ENCODE data around the gene ADIRF. TPM values are rescaled to one million over a fixed set of nuclear protein-coding genes. Genes with fewer than 3 reads are reported as not detected.
A peak's percentile ranks its signal among the peaks of the same experiment; 100 is the strongest.

Gene ADIRF
- total RNA-seq, 1 experiment from 2014 or later, result 0.70 TPM

DNA sequence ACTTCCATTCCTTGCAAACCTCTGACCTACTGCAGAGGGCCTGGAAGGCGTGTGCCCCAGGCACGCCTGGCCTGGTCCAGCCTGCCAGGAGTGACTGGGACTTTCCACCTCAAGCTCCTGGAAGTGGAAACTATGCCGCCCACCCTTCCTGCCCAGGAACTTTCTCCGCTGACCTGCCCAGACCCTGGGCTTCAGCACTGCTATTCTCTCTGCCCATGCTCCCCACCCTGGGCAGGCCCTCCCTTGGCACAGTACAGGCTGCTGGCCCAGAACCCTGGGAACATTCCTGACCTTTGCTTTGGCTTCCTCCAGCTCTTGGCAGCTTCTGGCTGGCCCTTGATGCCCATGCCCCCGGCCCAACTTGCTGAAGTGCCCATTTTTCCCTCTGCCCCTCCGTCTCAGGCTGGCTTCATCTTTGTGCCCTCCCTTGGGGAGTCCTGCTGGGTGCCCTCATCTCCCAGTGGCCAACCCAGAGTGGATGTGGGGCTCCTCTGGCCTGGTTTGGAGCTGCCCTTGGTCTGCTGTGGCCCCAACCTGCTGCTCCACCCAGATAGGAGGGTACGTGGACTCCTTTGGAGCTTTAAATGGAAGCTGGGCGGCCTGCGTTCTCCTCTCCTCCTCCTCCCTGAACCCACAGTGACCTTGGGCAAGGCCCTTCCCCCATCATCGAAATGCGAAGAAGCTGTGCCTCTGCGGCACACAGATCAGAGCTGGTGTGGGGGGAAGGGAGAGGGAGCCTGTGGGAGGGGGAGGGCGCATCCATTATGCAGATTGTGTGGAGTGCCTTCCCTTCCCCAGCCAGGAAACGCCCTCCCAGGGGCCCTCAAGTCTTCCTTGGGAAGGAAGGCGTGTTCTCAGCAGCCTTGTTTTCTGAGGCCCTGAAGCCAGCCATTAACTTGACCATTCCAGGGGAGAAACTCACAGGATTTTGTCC, 14.3 kb upstream of the ADIRF start (continued):
- TF ChIP-seq, protein P1, sequence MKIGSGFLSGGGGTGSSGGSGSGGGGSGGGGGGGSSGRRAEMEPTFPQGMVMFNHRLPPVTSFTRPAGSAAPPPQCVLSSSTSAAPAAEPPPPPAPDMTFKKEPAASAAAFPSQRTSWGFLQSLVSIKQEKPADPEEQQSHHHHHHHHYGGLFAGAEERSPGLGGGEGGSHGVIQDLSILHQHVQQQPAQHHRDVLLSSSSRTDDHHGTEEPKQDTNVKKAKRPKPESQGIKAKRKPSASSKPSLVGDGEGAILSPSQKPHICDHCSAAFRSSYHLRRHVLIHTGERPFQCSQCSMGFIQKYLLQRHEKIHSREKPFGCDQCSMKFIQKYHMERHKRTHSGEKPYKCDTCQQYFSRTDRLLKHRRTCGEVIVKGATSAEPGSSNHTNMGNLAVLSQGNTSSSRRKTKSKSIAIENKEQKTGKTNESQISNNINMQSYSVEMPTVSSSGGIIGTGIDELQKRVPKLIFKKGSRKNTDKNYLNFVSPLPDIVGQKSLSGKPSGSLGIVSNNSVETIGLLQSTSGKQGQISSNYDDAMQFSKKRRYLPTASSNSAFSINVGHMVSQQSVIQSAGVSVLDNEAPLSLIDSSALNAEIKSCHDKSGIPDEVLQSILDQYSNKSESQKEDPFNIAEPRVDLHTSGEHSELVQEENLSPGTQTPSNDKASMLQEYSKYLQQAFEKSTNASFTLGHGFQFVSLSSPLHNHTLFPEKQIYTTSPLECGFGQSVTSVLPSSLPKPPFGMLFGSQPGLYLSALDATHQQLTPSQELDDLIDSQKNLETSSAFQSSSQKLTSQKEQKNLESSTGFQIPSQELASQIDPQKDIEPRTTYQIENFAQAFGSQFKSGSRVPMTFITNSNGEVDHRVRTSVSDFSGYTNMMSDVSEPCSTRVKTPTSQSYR (CRISPR knock-in tag; IDR thresholded peaks at IDR 0.05), result peak; percentile 100
- TF ChIP-seq, protein P2, sequence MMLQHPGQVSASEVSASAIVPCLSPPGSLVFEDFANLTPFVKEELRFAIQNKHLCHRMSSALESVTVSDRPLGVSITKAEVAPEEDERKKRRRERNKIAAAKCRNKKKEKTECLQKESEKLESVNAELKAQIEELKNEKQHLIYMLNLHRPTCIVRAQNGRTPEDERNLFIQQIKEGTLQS (CRISPR knock-in tag; conservative IDR thresholded peaks at IDR 0.05), result no peak
- no peak for TF ChIP-seq JUN (CRISPR knock-in tag; IDR thresholded peaks at IDR 0.05)
- TF ChIP-seq, protein P3, sequence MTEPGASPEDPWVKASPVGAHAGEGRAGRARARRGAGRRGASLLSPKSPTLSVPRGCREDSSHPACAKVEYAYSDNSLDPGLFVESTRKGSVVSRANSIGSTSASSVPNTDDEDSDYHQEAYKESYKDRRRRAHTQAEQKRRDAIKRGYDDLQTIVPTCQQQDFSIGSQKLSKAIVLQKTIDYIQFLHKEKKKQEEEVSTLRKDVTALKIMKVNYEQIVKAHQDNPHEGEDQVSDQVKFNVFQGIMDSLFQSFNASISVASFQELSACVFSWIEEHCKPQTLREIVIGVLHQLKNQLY (CRISPR knock-in tag; IDR thresholded peaks at IDR 0.05), result no peak
- TF ChIP-seq FOXK1 (CRISPR knock-in tag; IDR thresholded peaks at IDR 0.05), result peak; percentile 73
- no peak for TF ChIP-seq ELF4 (CRISPR knock-in tag; IDR thresholded peaks at IDR 0.05; ENCODE audit: low read depth)
- TF ChIP-seq SOX15 (CRISPR knock-in tag; IDR thresholded peaks at IDR 0.05), result no peak
- TF ChIP-seq, protein P4, sequence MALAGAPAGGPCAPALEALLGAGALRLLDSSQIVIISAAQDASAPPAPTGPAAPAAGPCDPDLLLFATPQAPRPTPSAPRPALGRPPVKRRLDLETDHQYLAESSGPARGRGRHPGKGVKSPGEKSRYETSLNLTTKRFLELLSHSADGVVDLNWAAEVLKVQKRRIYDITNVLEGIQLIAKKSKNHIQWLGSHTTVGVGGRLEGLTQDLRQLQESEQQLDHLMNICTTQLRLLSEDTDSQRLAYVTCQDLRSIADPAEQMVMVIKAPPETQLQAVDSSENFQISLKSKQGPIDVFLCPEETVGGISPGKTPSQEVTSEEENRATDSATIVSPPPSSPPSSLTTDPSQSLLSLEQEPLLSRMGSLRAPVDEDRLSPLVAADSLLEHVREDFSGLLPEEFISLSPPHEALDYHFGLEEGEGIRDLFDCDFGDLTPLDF (CRISPR knock-in tag; IDR thresholded peaks at IDR 0.05), result no peak
- TF ChIP-seq, protein P5, sequence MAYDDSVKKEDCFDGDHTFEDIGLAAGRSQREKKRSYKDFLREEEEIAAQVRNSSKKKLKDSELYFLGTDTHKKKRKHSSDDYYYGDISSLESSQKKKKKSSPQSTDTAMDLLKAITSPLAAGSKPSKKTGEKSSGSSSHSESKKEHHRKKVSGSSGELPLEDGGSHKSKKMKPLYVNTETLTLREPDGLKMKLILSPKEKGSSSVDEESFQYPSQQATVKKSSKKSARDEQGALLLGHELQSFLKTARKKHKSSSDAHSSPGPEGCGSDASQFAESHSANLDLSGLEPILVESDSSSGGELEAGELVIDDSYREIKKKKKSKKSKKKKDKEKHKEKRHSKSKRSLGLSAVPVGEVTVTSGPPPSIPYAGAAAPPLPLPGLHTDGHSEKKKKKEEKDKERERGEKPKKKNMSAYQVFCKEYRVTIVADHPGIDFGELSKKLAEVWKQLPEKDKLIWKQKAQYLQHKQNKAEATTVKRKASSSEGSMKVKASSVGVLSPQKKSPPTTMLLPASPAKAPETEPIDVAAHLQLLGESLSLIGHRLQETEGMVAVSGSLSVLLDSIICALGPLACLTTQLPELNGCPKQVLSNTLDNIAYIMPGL (CRISPR knock-in tag; IDR thresholded peaks at IDR 0.05), result no peak
- no peak; the same call in 1 of the 2 replicates for TF ChIP-seq NR1H2 (CRISPR knock-in tag; IDR thresholded peaks at IDR 0.05)
- TF ChIP-seq RELA (CRISPR knock-in tag; IDR thresholded peaks at IDR 0.05; ENCODE audit: borderline replicate concordance), result no peak
- TF ChIP-seq ZNF423 (CRISPR knock-in tag; IDR thresholded peaks at IDR 0.05), result no peak
- TF ChIP-seq JAZF1 (CRISPR knock-in tag; IDR thresholded peaks at IDR 0.05), result no peak
- TF ChIP-seq GRHL2 (CRISPR knock-in tag; IDR thresholded peaks at IDR 0.05; ENCODE audit: insufficient replicate concordance, severe bottlenecking), result no peak
- TF ChIP-seq, protein P6, sequence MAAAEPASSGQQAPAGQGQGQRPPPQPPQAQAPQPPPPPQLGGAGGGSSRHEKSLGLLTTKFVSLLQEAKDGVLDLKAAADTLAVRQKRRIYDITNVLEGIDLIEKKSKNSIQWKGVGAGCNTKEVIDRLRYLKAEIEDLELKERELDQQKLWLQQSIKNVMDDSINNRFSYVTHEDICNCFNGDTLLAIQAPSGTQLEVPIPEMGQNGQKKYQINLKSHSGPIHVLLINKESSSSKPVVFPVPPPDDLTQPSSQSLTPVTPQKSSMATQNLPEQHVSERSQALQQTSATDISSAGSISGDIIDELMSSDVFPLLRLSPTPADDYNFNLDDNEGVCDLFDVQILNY (CRISPR knock-in tag; IDR thresholded peaks at IDR 0.05), result peak; percentile 54; the same call in 1 of the 2 replicates
- TF ChIP-seq, protein P7, sequence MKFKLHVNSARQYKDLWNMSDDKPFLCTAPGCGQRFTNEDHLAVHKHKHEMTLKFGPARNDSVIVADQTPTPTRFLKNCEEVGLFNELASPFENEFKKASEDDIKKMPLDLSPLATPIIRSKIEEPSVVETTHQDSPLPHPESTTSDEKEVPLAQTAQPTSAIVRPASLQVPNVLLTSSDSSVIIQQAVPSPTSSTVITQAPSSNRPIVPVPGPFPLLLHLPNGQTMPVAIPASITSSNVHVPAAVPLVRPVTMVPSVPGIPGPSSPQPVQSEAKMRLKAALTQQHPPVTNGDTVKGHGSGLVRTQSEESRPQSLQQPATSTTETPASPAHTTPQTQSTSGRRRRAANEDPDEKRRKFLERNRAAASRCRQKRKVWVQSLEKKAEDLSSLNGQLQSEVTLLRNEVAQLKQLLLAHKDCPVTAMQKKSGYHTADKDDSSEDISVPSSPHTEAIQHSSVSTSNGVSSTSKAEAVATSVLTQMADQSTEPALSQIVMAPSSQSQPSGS (CRISPR knock-in tag; IDR thresholded peaks at IDR 0.05; ENCODE audit: borderline replicate concordance, low read depth), result no peak
- TF ChIP-seq, protein P8, sequence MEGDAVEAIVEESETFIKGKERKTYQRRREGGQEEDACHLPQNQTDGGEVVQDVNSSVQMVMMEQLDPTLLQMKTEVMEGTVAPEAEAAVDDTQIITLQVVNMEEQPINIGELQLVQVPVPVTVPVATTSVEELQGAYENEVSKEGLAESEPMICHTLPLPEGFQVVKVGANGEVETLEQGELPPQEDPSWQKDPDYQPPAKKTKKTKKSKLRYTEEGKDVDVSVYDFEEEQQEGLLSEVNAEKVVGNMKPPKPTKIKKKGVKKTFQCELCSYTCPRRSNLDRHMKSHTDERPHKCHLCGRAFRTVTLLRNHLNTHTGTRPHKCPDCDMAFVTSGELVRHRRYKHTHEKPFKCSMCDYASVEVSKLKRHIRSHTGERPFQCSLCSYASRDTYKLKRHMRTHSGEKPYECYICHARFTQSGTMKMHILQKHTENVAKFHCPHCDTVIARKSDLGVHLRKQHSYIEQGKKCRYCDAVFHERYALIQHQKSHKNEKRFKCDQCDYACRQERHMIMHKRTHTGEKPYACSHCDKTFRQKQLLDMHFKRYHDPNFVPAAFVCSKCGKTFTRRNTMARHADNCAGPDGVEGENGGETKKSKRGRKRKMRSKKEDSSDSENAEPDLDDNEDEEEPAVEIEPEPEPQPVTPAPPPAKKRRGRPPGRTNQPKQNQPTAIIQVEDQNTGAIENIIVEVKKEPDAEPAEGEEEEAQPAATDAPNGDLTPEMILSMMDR (IDR thresholded peaks at IDR 0.05), result no peak
- TF ChIP-seq SMAD4 (CRISPR knock-in tag; IDR thresholded peaks at IDR 0.05), result no peak
- TF ChIP-seq, protein P9, sequence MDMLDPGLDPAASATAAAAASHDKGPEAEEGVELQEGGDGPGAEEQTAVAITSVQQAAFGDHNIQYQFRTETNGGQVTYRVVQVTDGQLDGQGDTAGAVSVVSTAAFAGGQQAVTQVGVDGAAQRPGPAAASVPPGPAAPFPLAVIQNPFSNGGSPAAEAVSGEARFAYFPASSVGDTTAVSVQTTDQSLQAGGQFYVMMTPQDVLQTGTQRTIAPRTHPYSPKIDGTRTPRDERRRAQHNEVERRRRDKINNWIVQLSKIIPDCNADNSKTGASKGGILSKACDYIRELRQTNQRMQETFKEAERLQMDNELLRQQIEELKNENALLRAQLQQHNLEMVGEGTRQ (CRISPR knock-in tag; IDR thresholded peaks at IDR 0.05), result no peak
- TF ChIP-seq, protein P10, sequence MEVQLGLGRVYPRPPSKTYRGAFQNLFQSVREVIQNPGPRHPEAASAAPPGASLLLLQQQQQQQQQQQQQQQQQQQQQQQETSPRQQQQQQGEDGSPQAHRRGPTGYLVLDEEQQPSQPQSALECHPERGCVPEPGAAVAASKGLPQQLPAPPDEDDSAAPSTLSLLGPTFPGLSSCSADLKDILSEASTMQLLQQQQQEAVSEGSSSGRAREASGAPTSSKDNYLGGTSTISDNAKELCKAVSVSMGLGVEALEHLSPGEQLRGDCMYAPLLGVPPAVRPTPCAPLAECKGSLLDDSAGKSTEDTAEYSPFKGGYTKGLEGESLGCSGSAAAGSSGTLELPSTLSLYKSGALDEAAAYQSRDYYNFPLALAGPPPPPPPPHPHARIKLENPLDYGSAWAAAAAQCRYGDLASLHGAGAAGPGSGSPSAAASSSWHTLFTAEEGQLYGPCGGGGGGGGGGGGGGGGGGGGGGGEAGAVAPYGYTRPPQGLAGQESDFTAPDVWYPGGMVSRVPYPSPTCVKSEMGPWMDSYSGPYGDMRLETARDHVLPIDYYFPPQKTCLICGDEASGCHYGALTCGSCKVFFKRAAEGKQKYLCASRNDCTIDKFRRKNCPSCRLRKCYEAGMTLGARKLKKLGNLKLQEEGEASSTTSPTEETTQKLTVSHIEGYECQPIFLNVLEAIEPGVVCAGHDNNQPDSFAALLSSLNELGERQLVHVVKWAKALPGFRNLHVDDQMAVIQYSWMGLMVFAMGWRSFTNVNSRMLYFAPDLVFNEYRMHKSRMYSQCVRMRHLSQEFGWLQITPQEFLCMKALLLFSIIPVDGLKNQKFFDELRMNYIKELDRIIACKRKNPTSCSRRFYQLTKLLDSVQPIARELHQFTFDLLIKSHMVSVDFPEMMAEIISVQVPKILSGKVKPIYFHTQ (CRISPR knock-in tag; IDR thresholded peaks at IDR 0.05), result no peak

Data from WTC11 (cell line).